ENCODE measurements around the gene SPHK2.

- TF ChIP-seq CTCF (IDR thresholded peaks at IDR 0.05) (peak in 1 of 4 experiments; percentile 23), EP300 (IDR thresholded peaks at IDR 0.05) (no peak), POLR2A (IDR thresholded peaks at IDR 0.05) (peak in 1 of 2 donors; percentile 25), POLR2AphosphoS5 (IDR thresholded peaks at IDR 0.05) (peak; percentile 25)
Measured at GRCh38 chr19:48624067-48624594, 4.8 kb downstream of the SPHK2 start.

Measured in gastroesophageal sphincter (tissue), 3 donors.